Fibroblast of mammary gland (primary cell): Measurements from ENCODE around the gene OTOG.

Experiments used
- DNase-seq: peaks from one replicate; pipeline ENCODE4 v3.0.0-alpha.2; 2010; ENCODE audit warnings: low read depth
- H3K4me3 ChIP-seq: 2 replicates; pipeline ENCODE4 v1.5.1; 2011; ENCODE audit warnings: low read depth, mild to moderate bottlenecking, low read length, moderate library complexity; ENCODE audit not compliant: control insufficient read depth
- CTCF ChIP-seq: conservative IDR thresholded peaks from 2 replicates; pipeline ENCODE4 v1.5.1; 2011; ENCODE audit warnings: low read depth, low read length, inconsistent platforms; ENCODE audit not compliant: control insufficient read depth, insufficient read depth

OTOG gene

GRCh38 chr11:17641792-17642350, 94.8 kb downstream of the OTOG start:
- TF ChIP-seq CTCF, result no peak
- DNase-seq, result no peak
- no peak overlapping the region for H3K4me3 ChIP-seq

- TF ChIP-seq CTCF, result no peak
- no peak for DNase-seq
- H3K4me3 ChIP-seq, result no peak overlapping the region
These were observed 95.3 kb downstream of the OTOG start for GRCh38 chr11:17642370-17642769.

- no peak for DNase-seq
- TF ChIP-seq CTCF, result no peak
- no peak overlapping the region for H3K4me3 ChIP-seq
These were observed 95.9 kb downstream of the OTOG start for GRCh38 chr11:17642980-17643379.

- DNase-seq, result no peak
- H3K4me3 ChIP-seq, result no peak overlapping the region
- no peak for TF ChIP-seq CTCF
These were observed 96.7 kb downstream of the OTOG start for GRCh38 chr11:17643506-17644405.

GRCh38 chr11:17645190-17645970, 98.3 kb downstream of the OTOG start:
- DNase-seq, result no peak
- TF ChIP-seq CTCF, result no peak
- H3K4me3 ChIP-seq, result no peak overlapping the region

GRCh38 chr11:17646451-17647145, 99.5 kb downstream of the OTOG start:
- TF ChIP-seq CTCF, result no peak
- DNase-seq, result no peak
- H3K4me3 ChIP-seq, result no peak overlapping the region
